ENCODE data around the gene P3H1.
"Not testable (repeated sequence)": the region's sequence is repeated elsewhere in the genome, so short reads cannot be mapped to it uniquely, and the experiment has no call there.

DNA sequence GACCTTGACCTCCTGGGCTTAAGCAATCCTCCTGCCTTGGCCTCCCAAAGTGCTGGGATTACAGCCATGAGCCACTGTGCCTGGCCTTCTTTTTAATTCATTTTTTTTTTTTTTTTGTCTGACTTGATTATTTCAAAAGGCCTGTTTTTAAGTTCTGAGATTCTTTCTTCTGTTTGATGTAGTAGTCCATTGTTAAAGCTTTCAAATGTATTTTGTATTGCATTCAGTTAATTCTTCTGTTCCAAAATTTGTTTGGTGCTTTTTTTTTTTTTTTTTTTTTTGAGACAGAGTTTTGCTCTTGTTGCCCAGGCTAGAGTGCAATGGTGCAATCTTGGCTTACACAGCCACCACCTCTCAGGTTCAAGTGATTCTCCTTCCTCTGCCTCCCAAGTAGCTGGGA is 52.4 kb downstream of the P3H1 start:
- TF ChIP-seq SPI1 (IDR thresholded peaks at IDR 0.05; ENCODE audit: low read depth, low read length); POLR2AphosphoS5 (IDR thresholded peaks at IDR 0.05; ENCODE audit: low read depth, low read length); POLR2A (IDR thresholded peaks at IDR 0.05; ENCODE audit: low read depth, low read length); POU2F2 (IDR thresholded peaks at IDR 0.05; ENCODE audit: low read depth, low read length); PAX5 (IDR thresholded peaks at IDR 0.05; ENCODE audit: insufficient read depth, low read length, severe bottlenecking): not testable (repeated sequence)

All from GM12891 (cell line).